GM23338 (cell line): ENCODE results near the gene GPR55. TPM values are rescaled to one million over a fixed set of nuclear protein-coding genes. Genes with fewer than 3 reads are reported as not detected.

Experiments used
- ATAC-seq: fragments of 200-7000 bp; cut with Tn5 transposase; 3 replicates; pipeline ENCODE4 v1.9.1; 2020
- DNase-seq: peaks from one replicate; pipeline ENCODE4 v3.0.0-alpha.2; 2015; ENCODE audit warnings: low spot score
- H2AFZ ChIP-seq: fragments of 200-600 bp; sonication (generic); 2 replicates; pipeline ENCODE4 v1.8.0; 2016; ENCODE audit warnings: antibody characterized with exemption, mild to moderate bottlenecking, moderate library complexity
- H3F3A ChIP-seq: fragments of 200-600 bp; sonication (generic); replicated peaks from 2 replicates; pipeline ENCODE4 v1.8.0; 2017; ENCODE audit warnings: antibody characterized with exemption, mixed run types, low read depth
- H3K27ac ChIP-seq: fragments of 200-600 bp; sonication (generic); 2 replicates; pipeline ENCODE4 v1.6.1; 2016; ENCODE audit warnings: low read depth
- H3K27me3 ChIP-seq: fragments of 200-600 bp; sonication (generic); 2 replicates; pipeline ENCODE4 v1.8.0; 2016; ENCODE audit warnings: mild to moderate bottlenecking, mixed run types, moderate library complexity; ENCODE audit not compliant: insufficient read depth
- H3K36me3 ChIP-seq: fragments of 200-600 bp; sonication (generic); 2 replicates; pipeline ENCODE4 v1.8.0; 2016; ENCODE audit warnings: mild to moderate bottlenecking; ENCODE audit not compliant: insufficient read depth
- H3K4me1 ChIP-seq: fragments of 200-600 bp; sonication (generic); 2 replicates; pipeline ENCODE4 v1.8.0; 2016; ENCODE audit warnings: mild to moderate bottlenecking, moderate library complexity; ENCODE audit not compliant: insufficient read depth
- H3K4me2 ChIP-seq: fragments of 200-600 bp; sonication (generic); 2 replicates; pipeline ENCODE4 v1.7.1; 2017; ENCODE audit warnings: mixed run types
- H3K4me3 ChIP-seq: fragments of 200-600 bp; sonication (generic); 2 replicates; pipeline ENCODE4 v1.6.1; 2016; ENCODE audit warnings: mixed run types
- H3K79me2 ChIP-seq: fragments of 200-600 bp; sonication (generic); replicated peaks from 2 replicates; pipeline ENCODE4 v1.8.0; 2017; ENCODE audit warnings: mild to moderate bottlenecking; ENCODE audit not compliant: insufficient read depth
- H3K9me2 ChIP-seq: fragments of 200-600 bp; sonication (generic); 2 replicates; pipeline ENCODE4 v1.8.0; 2017; ENCODE audit not compliant: insufficient read depth
- H4K20me1 ChIP-seq: fragments of 200-600 bp; sonication (generic); replicated peaks from 2 replicates; pipeline ENCODE4 v1.8.0; 2017; ENCODE audit warnings: mild to moderate bottlenecking; ENCODE audit not compliant: insufficient read depth
- H3K27ac Mint-ChIP-seq: 2 replicates; pipeline ENCODE4 v1.8.0; 2020; ENCODE audit warnings: inconsistent platforms, mild to moderate bottlenecking, moderate library complexity, mixed read lengths
- H3K27me3 Mint-ChIP-seq: 3 replicates; pipeline ENCODE4 v1.8.0; 2022; ENCODE audit warnings: low read depth, mild to moderate bottlenecking, moderate library complexity, mixed read lengths, inconsistent platforms; ENCODE audit not compliant: insufficient read depth, poor library complexity
- H3K36me3 Mint-ChIP-seq: 3 replicates; pipeline ENCODE4 v1.8.0; 2021; ENCODE audit warnings: low read depth, mild to moderate bottlenecking, inconsistent platforms, moderate library complexity, mixed read lengths
- H3K4me1 Mint-ChIP-seq: 3 replicates; pipeline ENCODE4 v1.8.0; 2020; ENCODE audit warnings: mild to moderate bottlenecking, inconsistent platforms, mixed read lengths
- H3K4me3 Mint-ChIP-seq: 3 replicates; pipeline ENCODE4 v1.8.0; 2021; ENCODE audit warnings: moderate library complexity, mild to moderate bottlenecking, inconsistent platforms, mixed read lengths
- H3K9me3 Mint-ChIP-seq: 3 replicates; pipeline ENCODE4 v1.8.0; 2020; ENCODE audit warnings: moderate library complexity, mild to moderate bottlenecking, inconsistent platforms, mixed read lengths
- CREB1 ChIP-seq: fragments of 250-450 bp; sonication (Bioruptor Pico); IDR thresholded peaks from 2 replicates; pipeline ENCODE4 v1.5.0; 2020; ENCODE audit warnings: low read depth, mild to moderate bottlenecking, moderate library complexity
- CTCF ChIP-seq, 2 experiments: fragments of 200-600 bp in 1 of 2; sonication (generic) in 1 of 2; conservative IDR thresholded peaks; 2 replicates each; pipeline versions ENCODE4 v1.5.1 to v1.6.1; 2016 to 2017; ENCODE audit warnings: antibody characterized with exemption in 2 of 2, low read depth in 2 of 2, mild to moderate bottlenecking in 2 of 2, moderate library complexity in 1 of 2
- ETS1 ChIP-seq: IDR thresholded peaks from 2 replicates; pipeline ENCODE4 v1.6.1; 2016; ENCODE audit warnings: antibody characterized with exemption
- EZH2 ChIP-seq: fragments of 200-600 bp; sonication (generic); IDR thresholded peaks from one replicate; pipeline ENCODE4 v1.8.0; 2017; ENCODE audit warnings: antibody characterized with exemption, mild to moderate bottlenecking, low read depth; ENCODE audit not compliant: unreplicated experiment
- EZH2phosphoT487 ChIP-seq: fragments of 200-600 bp; sonication (generic); IDR thresholded peaks from one replicate; pipeline ENCODE4 v1.8.1; 2018; ENCODE audit warnings: antibody characterized with exemption; ENCODE audit not compliant: unreplicated experiment
- JUNB ChIP-seq: IDR thresholded peaks from one replicate; pipeline ENCODE4 v1.6.1; 2016; ENCODE audit warnings: antibody characterized with exemption; ENCODE audit not compliant: unreplicated experiment
- NANOG ChIP-seq: IDR thresholded peaks from 2 replicates; pipeline ENCODE4 v1.6.1; 2016; ENCODE audit warnings: antibody characterized with exemption, borderline replicate concordance
- POLR2AphosphoS5 ChIP-seq: IDR thresholded peaks from 2 replicates; pipeline ENCODE4 v1.6.1; 2016; ENCODE audit warnings: antibody characterized with exemption, low read depth
- REST ChIP-seq: IDR thresholded peaks from one replicate; pipeline ENCODE4 v1.6.1; 2018; ENCODE audit warnings: antibody characterized with exemption; ENCODE audit not compliant: unreplicated experiment
- STAT1 ChIP-seq: IDR thresholded peaks from one replicate; pipeline ENCODE4 v1.6.1; 2016; ENCODE audit warnings: antibody characterized with exemption; ENCODE audit not compliant: unreplicated experiment
- ZNF114 ChIP-seq: fragments of 250-450 bp; sonication (Bioruptor Pico); IDR thresholded peaks from 2 replicates; pipeline ENCODE4 v1.5.0; 2020; ENCODE audit warnings: mild to moderate bottlenecking, moderate library complexity
- ZNF331 ChIP-seq: fragments of 250-450 bp; sonication (Bioruptor Pico); IDR thresholded peaks from 2 replicates; pipeline ENCODE4 v1.5.0; 2020; ENCODE audit warnings: low read depth, mild to moderate bottlenecking, moderate library complexity
- ZNF462 ChIP-seq: fragments of 250-450 bp; sonication (Bioruptor Pico); IDR thresholded peaks from 2 replicates; pipeline ENCODE4 v1.5.0; 2020; ENCODE audit warnings: mild to moderate bottlenecking, moderate library complexity
- polyA plus RNA-seq: library from polyadenylated mRNA; unstranded; fragments of >200 nt; fragmentation: Nextera tagmentation; extraction: Ambion mirVana; gene quantifications from 2 replicates; pipeline ENCODE4 v1.2.1, GENCODE V29; 2016
- total RNA-seq: library from RNA; depleted of rRNA; stranded (reverse); fragments of >200 nt; shearing (Covaris generic); gene quantifications from 2 replicates; pipeline ENCODE4 v1.2.3, GENCODE V29; 2014

GPR55 gene
- total and polyA plus RNA-seq, 2 experiments from 2014 or later: not detected

GRCh38 chr2:230910546-230911177 lies 14.4 kb downstream of the GPR55 start:
- H3K4me3 ChIP-seq: no peak overlapping the region
- no peak for TF ChIP-seq EZH2phosphoT487
- TF ChIP-seq NANOG: no peak
- no peak for TF ChIP-seq POLR2AphosphoS5
- no peak for TF ChIP-seq ETS1
- TF ChIP-seq EZH2: no peak
- TF ChIP-seq ZNF114 (CRISPR knock-in tag): no peak
- no peak for TF ChIP-seq JUNB
- TF ChIP-seq CTCF (conservative IDR thresholded peaks at IDR 0.05; ENCODE audit: low read depth in 2 of 2): no peak
- TF ChIP-seq ZNF331: no peak
- TF ChIP-seq REST: no peak
- TF ChIP-seq ZNF462 (CRISPR knock-in tag): no peak
- no peak for TF ChIP-seq CREB1
- no peak for TF ChIP-seq STAT1
- no peak overlapping the region for H3K27ac Mint-ChIP-seq
- no peaks in the 10 kb centered on the region for H3K36me3 ChIP-seq
- H3K27ac ChIP-seq: no peak overlapping the region
- H3K4me3 Mint-ChIP-seq: no peak overlapping the region
- H3F3A ChIP-seq: no peaks in the 10 kb centered on the region
- no peaks in the 10 kb centered on the region for H3K79me2 ChIP-seq
- peaks cover 8% of the 10 kb centered on the region; the same call in 1 of the 2 replicates for H3K9me2 ChIP-seq
- H4K20me1 ChIP-seq: no peaks in the 10 kb centered on the region
- H3K36me3 Mint-ChIP-seq: no peaks in the 10 kb centered on the region; the same call in 2 of the 3 replicates
- H3K4me1 Mint-ChIP-seq: peaks cover 14% of the 10 kb centered on the region
- peaks cover 3% of the 10 kb centered on the region; the same call in 2 of the 3 replicates for H3K9me3 Mint-ChIP-seq
- H3K4me1 ChIP-seq: peaks cover 5% of the 10 kb centered on the region
- H3K27me3 ChIP-seq: no peaks in the 10 kb centered on the region
- peaks cover 22% of the 10 kb centered on the region for H3K27me3 Mint-ChIP-seq
- no peak for DNase-seq
- ATAC-seq: no peak
- no peak overlapping the region for H3K4me2 ChIP-seq
- no peak overlapping the region for H2AFZ ChIP-seq
